Smooth muscle cell (in vitro differentiated cells): ENCODE results near the gene TPGS1. TPM values are rescaled to one million over a fixed set of nuclear protein-coding genes. Genes with fewer than 3 reads are reported as not detected.
"Not testable (repeated sequence)": the region's sequence is repeated elsewhere in the genome, so short reads cannot be mapped to it uniquely, and the experiment has no call there.

Experiments
- DNase-seq: peaks from one replicate; lab custom pipeline; 2025; ENCODE audit not compliant: unreplicated experiment; lab: John Stamatoyannopoulos, UW
- H2AFZ ChIP-seq: fragments of 200-600 bp; sonication (generic); 2 replicates; pipeline ENCODE4 v1.6.0; 2016; ENCODE audit warnings: antibody characterized with exemption, low read depth, mild to moderate bottlenecking
- H3F3A ChIP-seq: fragments of 200-600 bp; sonication (generic); 2 replicates; pipeline ENCODE4 v1.6.0; 2017; ENCODE audit warnings: antibody characterized with exemption, low read depth
- H3K27ac ChIP-seq: fragments of 200-600 bp; sonication (generic); 2 replicates; pipeline ENCODE4 v1.5.1; 2016; ENCODE audit warnings: low read depth, mild to moderate bottlenecking
- H3K27me3 ChIP-seq: fragments of 200-600 bp; sonication (generic); 2 replicates; pipeline ENCODE4 v1.6.1; 2016; ENCODE audit warnings: low read depth, mild to moderate bottlenecking
- H3K36me3 ChIP-seq: fragments of 200-600 bp; sonication (generic); 2 replicates; pipeline ENCODE4 v1.5.1; 2016; ENCODE audit warnings: low read depth
- H3K4me1 ChIP-seq: fragments of 200-600 bp; sonication (generic); 2 replicates; pipeline ENCODE4 v1.5.1; 2016; ENCODE audit warnings: low read depth
- H3K4me2 ChIP-seq: fragments of 200-600 bp; sonication (generic); 2 replicates; pipeline ENCODE4 v1.6.0; 2016; ENCODE audit warnings: mild to moderate bottlenecking
- H3K4me3 ChIP-seq: fragments of 200-600 bp; sonication (generic); 2 replicates; pipeline ENCODE4 v1.5.1; 2016; ENCODE audit warnings: mild to moderate bottlenecking
- H3K79me2 ChIP-seq: fragments of 200-600 bp; sonication (generic); 2 replicates; pipeline ENCODE4 v1.6.0; 2016; ENCODE audit warnings: low read depth, mild to moderate bottlenecking
- H3K9ac ChIP-seq: fragments of 200-600 bp; sonication (generic); 2 replicates; pipeline ENCODE4 v1.6.0; 2016; ENCODE audit warnings: low read depth
- H3K9me3 ChIP-seq: fragments of 200-600 bp; sonication (generic); replicated peaks from 2 replicates; pipeline ENCODE4 v1.5.1; 2016; ENCODE audit warnings: low read depth
- H4K20me1 ChIP-seq: fragments of 200-600 bp; sonication (generic); 2 replicates; pipeline ENCODE4 v1.6.0; 2016; ENCODE audit warnings: low read depth
- WGBS: methylation state at CpG from one replicate; pipeline ENCODE4 v1.1.7; 2016; ENCODE audit warnings: low lambda C conversion rate; 5-methylcytosine and 5-hydroxymethylcytosine counted together
- polyA plus RNA-seq: library from polyadenylated mRNA; unstranded; fragments of >200 nt; fragmentation: Nextera tagmentation; extraction: Ambion mirVana; gene quantifications from 2 replicates; pipeline ENCODE4 v1.2.1, GENCODE V29; 2016
- total RNA-seq: library from RNA; depleted of rRNA; stranded (reverse); fragments of >200 nt; gene quantifications from 2 replicates; pipeline ENCODE4 v1.2.3, GENCODE V29; 2014
- TF ChIP-seq, protein P1 (sequence below): fragments of 200-600 bp; sonication (generic); IDR thresholded peaks from 2 replicates; pipeline ENCODE4 v1.5.1; 2017; ENCODE audit warnings: borderline replicate concordance, mild to moderate bottlenecking, antibody characterized with exemption; ENCODE audit not compliant: insufficient read depth, poor library complexity, severe bottlenecking

Gene TPGS1
- total and polyA plus RNA-seq, 2 experiments from 2014 or later: 20.5 to 51.3 TPM

DNA sequence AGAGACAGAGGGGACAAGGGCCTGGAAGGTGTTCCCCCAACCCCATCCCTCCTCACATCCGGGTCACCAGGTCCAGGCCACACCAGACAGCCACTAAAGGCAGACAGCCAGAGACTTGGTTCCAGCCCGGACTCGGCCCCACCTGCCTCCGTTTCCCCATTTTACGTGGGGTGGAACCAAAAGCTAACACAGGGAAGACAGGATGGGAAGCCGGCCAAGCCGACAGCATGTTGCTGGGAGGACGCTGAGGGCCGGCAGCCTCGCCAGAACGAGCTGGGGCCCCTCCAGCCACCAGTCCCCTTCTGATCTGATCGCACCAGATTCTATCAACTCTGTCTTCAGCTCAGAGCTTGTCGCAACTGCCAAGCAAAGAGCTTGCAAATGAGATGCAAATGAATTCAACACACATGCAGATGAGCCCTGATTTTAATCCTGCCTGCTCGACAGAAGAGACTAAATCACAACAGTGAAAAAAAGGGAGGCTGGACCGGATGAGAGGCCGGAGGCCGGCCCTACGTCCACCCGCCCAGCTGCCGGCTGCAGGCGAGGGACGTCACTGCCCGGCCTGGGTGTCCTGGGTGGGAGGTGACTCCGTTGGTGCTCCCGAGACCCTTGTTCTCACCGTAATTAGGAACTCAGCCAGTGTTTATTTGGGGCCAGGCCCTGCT is 28.9 kb upstream of the TPGS1 start:
- DNase-seq: no peak
- Histone ChIP-seq H2AFZ (no peak overlapping the region), H3K79me2 (no peaks in the 10 kb centered on the region), H3K4me1 (peaks cover 3% of the 10 kb centered on the region), H3K9ac (no peak overlapping the region), H3K27ac (no peak overlapping the region), H4K20me1 (no peaks in the 10 kb centered on the region), H3K9me3 (no peaks in the 10 kb centered on the region), H3K36me3 (no peaks in the 10 kb centered on the region), H3K27me3 (no peaks in the 10 kb centered on the region), H3F3A (peaks cover 7% of the 10 kb centered on the region), H3K4me2 (no peak overlapping the region), H3K4me3 (no peak overlapping the region)
- TF ChIP-seq, protein P1, sequence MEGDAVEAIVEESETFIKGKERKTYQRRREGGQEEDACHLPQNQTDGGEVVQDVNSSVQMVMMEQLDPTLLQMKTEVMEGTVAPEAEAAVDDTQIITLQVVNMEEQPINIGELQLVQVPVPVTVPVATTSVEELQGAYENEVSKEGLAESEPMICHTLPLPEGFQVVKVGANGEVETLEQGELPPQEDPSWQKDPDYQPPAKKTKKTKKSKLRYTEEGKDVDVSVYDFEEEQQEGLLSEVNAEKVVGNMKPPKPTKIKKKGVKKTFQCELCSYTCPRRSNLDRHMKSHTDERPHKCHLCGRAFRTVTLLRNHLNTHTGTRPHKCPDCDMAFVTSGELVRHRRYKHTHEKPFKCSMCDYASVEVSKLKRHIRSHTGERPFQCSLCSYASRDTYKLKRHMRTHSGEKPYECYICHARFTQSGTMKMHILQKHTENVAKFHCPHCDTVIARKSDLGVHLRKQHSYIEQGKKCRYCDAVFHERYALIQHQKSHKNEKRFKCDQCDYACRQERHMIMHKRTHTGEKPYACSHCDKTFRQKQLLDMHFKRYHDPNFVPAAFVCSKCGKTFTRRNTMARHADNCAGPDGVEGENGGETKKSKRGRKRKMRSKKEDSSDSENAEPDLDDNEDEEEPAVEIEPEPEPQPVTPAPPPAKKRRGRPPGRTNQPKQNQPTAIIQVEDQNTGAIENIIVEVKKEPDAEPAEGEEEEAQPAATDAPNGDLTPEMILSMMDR: no peak
- 87% methylated on average over 26 of the region's 26 CpGs for WGBS

DNA sequence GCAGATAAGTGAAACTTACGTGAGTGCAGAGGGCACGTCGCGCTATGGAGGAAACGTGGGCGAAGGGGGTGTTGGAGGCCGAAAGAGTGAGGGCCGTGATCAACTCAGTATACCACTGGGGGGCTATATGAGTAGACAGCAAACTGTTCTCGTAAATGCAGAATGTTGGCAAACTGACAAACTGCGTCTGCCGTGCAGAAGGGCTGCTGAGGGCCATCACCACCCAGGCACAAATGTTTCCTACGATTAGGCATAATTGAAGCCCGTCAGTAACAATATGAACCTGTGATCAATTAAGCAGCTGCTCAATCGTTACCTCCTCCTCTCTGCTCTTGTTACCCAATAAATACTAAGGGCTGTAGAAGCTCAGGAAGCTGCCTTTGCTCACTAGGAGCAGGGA is 28.3 kb upstream of the TPGS1 start:
- Histone ChIP-seq H3K27ac (no peak overlapping the region), H3K4me1 (peaks cover 3% of the 10 kb centered on the region), H3K27me3 (no peaks in the 10 kb centered on the region), H3K4me3 (no peak overlapping the region), H3K36me3 (no peaks in the 10 kb centered on the region), H3K79me2 (no peaks in the 10 kb centered on the region), H3F3A (peaks cover 7% of the 10 kb centered on the region), H2AFZ (no peak overlapping the region), H3K9ac (no peak overlapping the region), H4K20me1 (no peaks in the 10 kb centered on the region), H3K4me2 (no peak overlapping the region), H3K9me3 (no peaks in the 10 kb centered on the region)
- TF ChIP-seq, protein P1: no peak
- WGBS: 80% methylated on average over 14 of the region's 14 CpGs
- DNase-seq: no peak

GRCh38 chr19:480016-480855 is 27.1 kb upstream of the TPGS1 start:
- peak overlapping the region; percentile 26 for H3K4me3 ChIP-seq
- H3K36me3 ChIP-seq: no peaks in the 10 kb centered on the region
- 43% methylated on average over 36 of the region's 36 CpGs for WGBS
- peak overlapping the region; percentile 89 for H2AFZ ChIP-seq
- no peaks in the 10 kb centered on the region for H3K27me3 ChIP-seq
- peak overlapping the region; percentile 76 for H3K4me2 ChIP-seq
- H3K79me2 ChIP-seq: no peaks in the 10 kb centered on the region
- peaks cover 3% of the 10 kb centered on the region for H3K4me1 ChIP-seq
- H3K27ac ChIP-seq: no peak overlapping the region
- TF ChIP-seq, protein P1: peak; percentile 51
- H3K9me3 ChIP-seq: no peaks in the 10 kb centered on the region
- peaks cover 7% of the 10 kb centered on the region for H3F3A ChIP-seq
- H4K20me1 ChIP-seq: no peaks in the 10 kb centered on the region
- DNase-seq: peak; percentile 33
- H3K9ac ChIP-seq: no peak overlapping the region

DNA sequence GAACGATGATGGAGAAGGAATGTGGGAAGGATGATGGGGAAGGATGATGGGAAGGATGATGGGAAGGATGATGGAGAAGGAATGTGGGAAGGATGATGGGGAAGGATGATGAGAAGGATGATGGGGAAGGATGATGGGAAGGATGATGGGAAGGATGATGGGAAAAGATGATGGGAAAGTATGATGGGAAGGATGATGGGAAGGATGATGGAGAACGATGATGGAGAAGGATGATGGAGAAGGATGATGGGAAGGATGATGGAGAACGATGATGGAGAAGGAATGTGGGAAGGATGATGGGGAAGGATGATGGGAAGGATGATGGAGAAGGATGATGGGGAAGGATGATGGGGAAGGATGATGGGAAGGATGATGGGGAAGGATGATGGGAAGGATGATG is 26.2 kb upstream of the TPGS1 start:
- H3K36me3 ChIP-seq, H3F3A ChIP-seq, H3K4me3 ChIP-seq, H3K9me3 ChIP-seq, H3K79me2 ChIP-seq, H2AFZ ChIP-seq, H3K4me2 ChIP-seq, H3K27me3 ChIP-seq, H3K27ac ChIP-seq, H4K20me1 ChIP-seq, H3K9ac ChIP-seq, DNase-seq: not testable (repeated sequence)
- 96% methylated on average over 3 of the region's 3 CpGs for WGBS
- peaks cover 10% of the 10 kb centered on the region for H3K4me1 ChIP-seq
